RWPE1 (cell line): ENCODE measurements around the gene CARD9.

Source experiments
- CTCF ChIA-PET: fragments of 350-600 bp; sonication (Branson Sonifier 250); formaldehyde crosslinking; extraction: SDS; loops from one replicate; lab custom pipeline; 2021; lab: Yijun Ruan, JAX
- POLR2A ChIA-PET: fragments of 400-600 bp; formaldehyde crosslinking; extraction: SDS; loops from one replicate; lab custom pipeline; 2020; ENCODE audit warnings: antibody characterized with exemption; ENCODE audit not compliant: low non-redundant PET; lab: Yijun Ruan, JAX
- DNase-seq: peaks from one replicate; pipeline ENCODE4 v3.0.0; 2012; ENCODE audit warnings: low spot score
- H3K27ac ChIP-seq: fragments of 450-650 bp; 2 replicates; pipeline ENCODE4 v1.5.1; 2017
- CTCF ChIP-seq: fragments of 450-650 bp; conservative IDR thresholded peaks from 2 replicates; pipeline ENCODE4 v1.5.1; 2017; ENCODE audit warnings: low read depth, mild to moderate bottlenecking

The CARD9 gene

GRCh38 chr9:136333486-136333885 is 40.0 kb downstream of the CARD9 start:
- no peak for DNase-seq
- ChIA-PET POLR2A (no interaction called here), CTCF (no interaction called here)
- no peak for TF ChIP-seq CTCF
- no peak overlapping the region for H3K27ac ChIP-seq

DNA sequence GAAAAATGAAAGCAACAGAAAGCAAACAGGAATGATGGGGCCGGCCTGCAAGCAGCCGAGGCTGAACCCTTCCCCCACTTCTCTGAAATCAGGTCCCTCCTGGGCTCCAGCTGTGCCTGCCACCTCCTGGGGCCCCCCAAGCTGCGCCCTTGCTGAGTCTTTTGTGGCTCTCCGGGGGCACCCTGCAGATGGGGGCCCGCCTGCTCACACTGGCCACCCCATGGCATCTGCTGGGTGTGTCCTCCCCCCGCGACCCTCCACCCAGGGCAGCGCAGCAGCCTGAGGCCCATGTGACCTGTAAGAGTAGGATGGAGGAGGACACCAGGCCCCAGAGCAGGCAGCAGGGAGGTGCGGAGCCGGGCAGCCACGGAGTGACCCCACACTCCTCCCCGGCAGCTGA is 40.4 kb downstream of the CARD9 start:
- ChIA-PET CTCF (no interaction called here), POLR2A (no interaction called here)
- no peak overlapping the region for H3K27ac ChIP-seq
- no peak for TF ChIP-seq CTCF
- DNase-seq = no peak

DNA sequence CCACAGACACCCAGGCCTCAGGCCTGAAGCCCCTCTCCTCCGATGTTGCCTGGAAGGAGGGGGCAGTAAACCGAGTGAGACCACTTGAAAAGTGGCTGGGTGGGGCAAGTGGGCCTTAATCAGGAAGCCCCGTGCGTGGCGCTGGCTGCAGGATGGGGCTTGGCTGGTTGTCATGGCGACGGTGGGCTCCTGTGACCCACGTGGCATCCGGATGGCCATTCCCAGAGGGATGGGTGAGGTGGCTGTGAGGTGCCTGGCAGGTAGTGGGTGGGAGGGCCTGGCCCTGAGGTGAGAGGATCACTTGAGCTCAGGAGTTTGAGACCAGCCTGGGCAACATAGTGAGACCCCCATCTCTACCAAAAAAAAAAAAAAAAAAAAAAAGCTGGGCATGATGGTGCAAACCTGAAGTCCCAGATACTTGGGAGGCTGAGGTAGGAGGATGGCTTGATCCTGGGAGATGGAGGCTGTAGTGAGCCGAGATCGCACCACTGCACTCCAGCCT is 40.9 kb downstream of the CARD9 start:
- DNase-seq = no peak
- POLR2A ChIA-PET = no interaction called here
- CTCF ChIA-PET = interaction anchor here (0.7 kb wide), 1 partner anchor 170 kb away, joined by 4 read pairs; no protein-coding TSS in a partner anchor
- TF ChIP-seq CTCF = no peak
- H3K27ac ChIP-seq = no peak overlapping the region

GRCh38 chr9:136331556-136332481 is 41.6 kb downstream of the CARD9 start:
- ChIA-PET CTCF (interaction anchor here (0.6 to 1.9 kb wide), 5 partner anchors 8 to 287 kb away, joined by 4 to 6 read pairs (median 4); partner anchors contain the start of gene DNLZ), POLR2A (no interaction called here)
- no peak for DNase-seq
- no peak for TF ChIP-seq CTCF
- H3K27ac ChIP-seq = no peak overlapping the region

DNA sequence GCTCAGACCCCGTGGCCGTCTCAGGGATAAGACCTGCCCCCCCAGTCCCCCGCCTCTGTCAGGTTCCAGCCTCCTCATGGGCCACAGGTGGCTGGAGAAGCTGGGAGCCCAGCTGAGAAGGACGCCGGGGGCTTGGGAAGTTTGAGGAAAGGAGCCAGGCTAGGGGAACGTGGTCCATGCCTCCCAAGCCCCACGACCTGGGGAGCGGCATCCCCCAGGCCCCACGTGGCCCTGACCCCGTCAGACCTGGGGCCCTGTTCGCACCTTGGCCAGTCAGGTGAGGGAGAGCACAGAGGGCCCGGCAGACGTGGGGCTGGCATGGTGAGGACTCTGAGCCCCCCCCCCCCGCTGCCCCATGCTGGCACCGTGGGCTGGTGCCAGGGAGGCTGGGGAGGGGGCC is 42.4 kb downstream of the CARD9 start:
- ChIA-PET POLR2A (no interaction called here), CTCF (interaction anchor here (1.0 to 1.9 kb wide), 3 partner anchors 8 to 19 kb away, joined by 3 to 6 read pairs (median 4); no protein-coding TSS in a partner anchor)
- TF ChIP-seq CTCF = no peak
- H3K27ac ChIP-seq = no peak overlapping the region
- DNase-seq = no peak

GRCh38 chr9:136330406-136330990 is 43.0 kb downstream of the CARD9 start:
- H3K27ac ChIP-seq = no peak overlapping the region
- ChIA-PET CTCF (interaction anchor here (1.0 to 1.9 kb wide), 3 partner anchors 9 to 18 kb away, joined by 3 to 6 read pairs (median 4); no protein-coding TSS in a partner anchor), POLR2A (no interaction called here)
- no peak for TF ChIP-seq CTCF
- no peak for DNase-seq
